ENCODE data around the gene GNG7. TPM values are rescaled to one million over a fixed set of nuclear protein-coding genes. Genes with fewer than 3 reads are reported as not detected.

Gene GNG7
- polyA plus RNA-seq, 3 donors: 1.1 to 1.6 (median 1.3) TPM

DNA sequence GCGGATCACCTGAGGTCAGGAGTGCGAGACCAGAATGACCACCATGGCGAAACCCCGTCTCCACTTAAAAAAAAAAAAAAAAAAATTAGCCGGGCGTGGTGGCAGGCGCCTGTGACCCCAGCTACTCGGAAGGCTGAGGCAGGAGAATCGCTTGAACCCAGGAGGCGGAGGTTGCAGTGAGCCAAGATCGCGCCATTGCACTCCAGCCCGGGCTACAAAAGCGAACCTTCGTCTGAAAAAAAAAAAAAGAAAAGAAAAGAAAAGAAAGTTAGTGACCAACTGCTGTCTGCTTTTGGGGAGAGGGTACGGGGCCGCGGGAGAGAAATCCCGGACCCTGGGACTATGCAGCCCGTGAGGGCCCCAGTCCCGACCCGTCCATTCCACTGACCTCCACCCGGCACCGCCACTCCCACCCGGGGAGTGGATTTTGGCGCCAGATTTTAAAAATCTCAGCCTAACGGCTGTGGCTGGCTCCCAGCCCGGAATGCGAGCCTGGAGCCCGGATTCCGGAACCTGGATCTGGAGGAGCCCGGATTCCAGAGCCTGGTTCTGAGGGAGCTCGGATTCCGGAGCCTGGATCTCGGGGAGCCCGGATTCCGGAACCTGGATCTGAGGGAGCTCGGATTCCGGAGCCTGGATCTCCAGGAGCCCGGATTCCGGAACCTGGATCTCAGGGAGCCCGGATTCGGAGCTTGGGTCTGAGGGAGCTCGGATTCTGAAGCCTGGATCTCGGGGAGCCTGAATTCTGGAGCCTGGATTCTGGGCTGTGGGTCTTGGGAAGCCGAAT is 239.7 kb downstream of the GNG7 start:
- WGBS (ENCODE audit: insufficient coverage): 76% methylated on average over 25 of the region's 46 CpGs
- Mint-ChIP-seq H3K4me1 (peaks cover 25% of the 10 kb centered on the region), H3K4me3 (peak overlapping the region; percentile 90 to 97), H3K36me3 (no peaks in the 10 kb centered on the region), H3K27ac (no peak overlapping the region), H3K9me3 (peaks cover 0 to 2% (median 0%) of the 10 kb centered on the region in 7 donors), H3K27me3 (ENCODE audit: low read depth in 3 of 3) (peaks cover 2 to 9% (median 2%) of the 10 kb centered on the region in 3 donors)
- Histone ChIP-seq H3K27me3 (ENCODE audit: control insufficient read depth in 2 of 2, insufficient read depth in 2 of 2, low read length in 2 of 2) (no peaks in the 10 kb centered on the region), H3K4me1 (ENCODE audit: control insufficient read depth in 1 of 2, insufficient read depth in 2 of 2, low read length in 2 of 2) (peaks cover 19 to 23% of the 10 kb centered on the region in 2 donors), H3K4me3 (replicated peaks in 1 of 3; ENCODE audit: low read depth in 2 of 3, low read length in 3 of 3) (peak overlapping the region in 2 of 3 experiments; percentile 83 to 85), H3K9ac (ENCODE audit: insufficient read depth, low read length, poor library complexity, severe bottlenecking) (no peak overlapping the region), H3K4me2 (replicated peaks; ENCODE audit: extremely low read depth, low read length, poor library complexity, severe bottlenecking) (peak overlapping the region; percentile 83), H4K20me1 (ENCODE audit: insufficient read depth, low read length) (no peaks in the 10 kb centered on the region), H3K36me3 (replicated peaks in 1 of 2; ENCODE audit: control insufficient read depth in 1 of 2, insufficient read depth in 2 of 2, low read length in 2 of 2) (no peaks in the 10 kb centered on the region), H3K9me3 (replicated peaks in 1 of 2; ENCODE audit: control insufficient read depth in 1 of 2, insufficient read depth in 1 of 2, low read length in 2 of 2) (no peaks in the 10 kb centered on the region), H3K27ac (ENCODE audit: low read depth in 1 of 2, low read length in 2 of 2) (no peak overlapping the region), H3K79me2 (ENCODE audit: insufficient read depth, low read length) (no peaks in the 10 kb centered on the region), H2AFZ (ENCODE audit: insufficient read depth, low read depth, low read length, poor library complexity, severe bottlenecking) (peak overlapping the region; percentile 89)
- no peak for DNase-seq
- intact Hi-C loops (cut with micrococcal nuclease): loop anchor here in 1 of 2 donors (10.0 kb wide), 1 partner anchor 282 kb away; the partner anchor contains the start of gene SLC39A3
- TF ChIP-seq, protein P1, sequence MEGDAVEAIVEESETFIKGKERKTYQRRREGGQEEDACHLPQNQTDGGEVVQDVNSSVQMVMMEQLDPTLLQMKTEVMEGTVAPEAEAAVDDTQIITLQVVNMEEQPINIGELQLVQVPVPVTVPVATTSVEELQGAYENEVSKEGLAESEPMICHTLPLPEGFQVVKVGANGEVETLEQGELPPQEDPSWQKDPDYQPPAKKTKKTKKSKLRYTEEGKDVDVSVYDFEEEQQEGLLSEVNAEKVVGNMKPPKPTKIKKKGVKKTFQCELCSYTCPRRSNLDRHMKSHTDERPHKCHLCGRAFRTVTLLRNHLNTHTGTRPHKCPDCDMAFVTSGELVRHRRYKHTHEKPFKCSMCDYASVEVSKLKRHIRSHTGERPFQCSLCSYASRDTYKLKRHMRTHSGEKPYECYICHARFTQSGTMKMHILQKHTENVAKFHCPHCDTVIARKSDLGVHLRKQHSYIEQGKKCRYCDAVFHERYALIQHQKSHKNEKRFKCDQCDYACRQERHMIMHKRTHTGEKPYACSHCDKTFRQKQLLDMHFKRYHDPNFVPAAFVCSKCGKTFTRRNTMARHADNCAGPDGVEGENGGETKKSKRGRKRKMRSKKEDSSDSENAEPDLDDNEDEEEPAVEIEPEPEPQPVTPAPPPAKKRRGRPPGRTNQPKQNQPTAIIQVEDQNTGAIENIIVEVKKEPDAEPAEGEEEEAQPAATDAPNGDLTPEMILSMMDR (IDR thresholded peaks at IDR 0.05): no peak

DNA sequence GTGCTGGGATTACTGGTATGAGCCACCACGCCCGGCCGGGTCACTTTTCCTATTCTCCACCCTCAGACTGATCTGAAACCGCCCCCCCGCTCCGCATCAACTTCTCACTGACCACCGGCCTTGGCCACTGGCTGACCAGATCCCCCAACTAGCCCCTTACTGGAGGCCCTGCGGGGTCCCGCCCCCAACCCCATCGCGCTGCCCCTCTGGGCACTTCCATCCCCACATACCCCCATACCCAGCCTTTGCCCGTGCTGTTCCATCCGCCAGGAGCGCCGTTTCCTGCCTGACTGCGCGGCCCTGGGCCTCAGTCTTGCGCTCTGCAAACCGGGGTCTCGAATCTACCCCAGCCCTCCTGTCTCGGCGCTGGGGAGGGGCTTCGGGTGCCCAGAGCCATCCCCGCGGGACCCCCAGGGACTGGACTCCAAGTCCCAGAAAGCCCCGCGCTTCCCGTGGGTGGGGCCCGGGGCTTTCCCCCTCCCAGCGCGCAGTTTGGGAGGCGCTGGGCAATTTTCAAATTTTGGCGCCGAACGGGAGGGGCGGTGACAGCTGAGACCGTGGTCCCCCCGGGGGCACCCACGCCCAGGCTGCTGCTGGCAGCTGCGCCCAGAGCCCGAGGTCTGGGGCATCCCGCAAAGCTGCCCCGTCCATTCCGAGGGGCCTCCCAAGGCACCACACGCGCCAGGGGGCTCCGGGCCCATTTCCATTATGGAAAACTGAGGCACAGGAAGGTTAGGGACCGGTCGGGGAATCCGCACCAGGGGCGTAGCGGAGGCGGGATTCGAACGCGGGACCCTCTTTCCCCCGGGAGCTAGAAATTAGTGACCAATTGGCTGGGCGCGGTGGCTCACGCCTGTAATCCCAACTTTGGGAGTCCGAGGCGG is 240.5 kb downstream of the GNG7 start:
- no peaks in the 10 kb centered on the region for H3K36me3 ChIP-seq (replicated peaks in 1 of 2; ENCODE audit: control insufficient read depth in 1 of 2, insufficient read depth in 2 of 2, low read length in 2 of 2)
- peak overlapping the region; percentile 57 to 85 (median 83) for H3K4me3 ChIP-seq (replicated peaks in 1 of 3; ENCODE audit: low read depth in 2 of 3, low read length in 3 of 3)
- DNase-seq: no peak
- TF ChIP-seq, protein P1 (IDR thresholded peaks at IDR 0.05): no peak
- WGBS (ENCODE audit: insufficient coverage): 3% methylated on average over 58 of the region's 62 CpGs
- peak overlapping the region; percentile 90 to 97 for H3K4me3 Mint-ChIP-seq
- H3K9ac ChIP-seq (ENCODE audit: insufficient read depth, low read length, poor library complexity, severe bottlenecking): peak overlapping the region; percentile 62
- H3K9me3 Mint-ChIP-seq: peaks cover 0 to 2% (median 0%) of the 10 kb centered on the region in 7 donors
- peaks cover 23 to 28% of the 10 kb centered on the region in 2 donors for H3K4me1 ChIP-seq (ENCODE audit: control insufficient read depth in 1 of 2, insufficient read depth in 2 of 2, low read length in 2 of 2)
- H3K27ac Mint-ChIP-seq: peak overlapping the region in 4 of 7 donors; percentile 11 to 90 (median 67)
- peaks cover 29% of the 10 kb centered on the region for H3K4me1 Mint-ChIP-seq
- peak overlapping the region; percentile 89 for H2AFZ ChIP-seq (ENCODE audit: insufficient read depth, low read depth, low read length, poor library complexity, severe bottlenecking)
- no peaks in the 10 kb centered on the region for H3K27me3 ChIP-seq (ENCODE audit: control insufficient read depth in 2 of 2, insufficient read depth in 2 of 2, low read length in 2 of 2)
- H3K27me3 Mint-ChIP-seq (ENCODE audit: low read depth in 3 of 3): peaks cover 2 to 9% (median 2%) of the 10 kb centered on the region in 3 donors
- H3K36me3 Mint-ChIP-seq: no peaks in the 10 kb centered on the region
- H3K27ac ChIP-seq (ENCODE audit: low read depth in 1 of 2, low read length in 2 of 2): peak overlapping the region in 1 of 2 donors; percentile 33
- H3K4me2 ChIP-seq (replicated peaks; ENCODE audit: extremely low read depth, low read length, poor library complexity, severe bottlenecking): peak overlapping the region; percentile 83
- intact Hi-C loops (cut with micrococcal nuclease): loop anchor here in 1 of 2 donors (10.0 kb wide), 1 partner anchor 283 kb away; the partner anchor contains the start of gene SLC39A3
- H3K9me3 ChIP-seq (replicated peaks in 1 of 2; ENCODE audit: control insufficient read depth in 1 of 2, insufficient read depth in 1 of 2, low read length in 2 of 2): no peaks in the 10 kb centered on the region
- H4K20me1 ChIP-seq (ENCODE audit: insufficient read depth, low read length): no peaks in the 10 kb centered on the region
- H3K79me2 ChIP-seq (ENCODE audit: insufficient read depth, low read length): no peaks in the 10 kb centered on the region
